Stomach (tissue), 9 donors: ENCODE data around the gene ADD2. TPM values are rescaled to one million over a fixed set of nuclear protein-coding genes. Genes with fewer than 3 reads are reported as not detected.

Experiments
- DNase-seq, 2 donors: peaks; one replicate each; pipeline versions ENCODE4 v3.0.0 to v3.0.0-alpha.2; 2013 to 2019
- H3K27ac ChIP-seq, 5 donors: fragments of 200-600 bp in 4 of 5; sonication (generic) in 4 of 5; one replicate each; pipeline ENCODE4 v1.5.1; 2013 to 2019; ENCODE audit warnings: mild to moderate bottlenecking in 1 of 5, moderate library complexity in 1 of 5
- H3K27me3 ChIP-seq, 3 donors: fragments of 200-600 bp; sonication (generic); one replicate each; pipeline ENCODE4 v1.5.1; 2017 to 2019; ENCODE audit warnings: mixed run types in 1 of 3
- H3K36me3 ChIP-seq, 4 donors: fragments of 200-600 bp; sonication (generic); 1 replicate in 3 of 4; 2 replicates in 1 of 4; pipeline ENCODE4 v1.5.1; 2016 to 2019
- H3K4me1 ChIP-seq, 4 donors: fragments of 200-600 bp; sonication (generic); one replicate each; pipeline ENCODE4 v1.5.1; 2016 to 2019
- H3K4me3 ChIP-seq, 4 donors: fragments of 200-600 bp; sonication (generic) in 3 of 4; one replicate each; pipeline ENCODE4 v1.5.1; 2016 to 2019; ENCODE audit warnings: mild to moderate bottlenecking in 1 of 4
- H3K9me3 ChIP-seq, 4 donors: fragments of 200-600 bp; sonication (generic); one replicate each; pipeline ENCODE4 v1.5.1; 2016 to 2019
- EP300 ChIP-seq: sonication (generic); formaldehyde crosslinking; IDR thresholded peaks from one replicate; pipeline ENCODE4 v1.6.1; 2017; ENCODE audit warnings: antibody characterized with exemption
- POLR2A ChIP-seq, 4 donors: fragments of 450-650 bp; IDR thresholded peaks; one replicate each; pipeline ENCODE4 v1.6.1; 2016; ENCODE audit warnings: antibody characterized with exemption in 4 of 4, control low read depth in 2 of 4, mild to moderate bottlenecking in 1 of 4, moderate library complexity in 1 of 4
- POLR2AphosphoS5 ChIP-seq, 3 donors: sonication (generic); formaldehyde crosslinking; IDR thresholded peaks; one replicate each; pipeline ENCODE4 v1.6.1; 2016; ENCODE audit warnings: antibody characterized with exemption in 3 of 3
- WGBS, 5 donors: extraction: QIAGEN DNeasy Blood & Tissue Kit in 3 of 5; methylation state at CpG; one replicate each; pipeline versions ENCODE4 v1.1.5 to v1.1.7; 2013 to 2018; 5-methylcytosine and 5-hydroxymethylcytosine counted together
- intact Hi-C: fragments of 100-400 bp; cut with DNase I; formaldehyde crosslinking; loops from one replicate; pipeline ENCODE4 v1.15.1; 2023; ENCODE audit warnings: low total_unique reads
- polyA plus RNA-seq, 3 donors: library from polyadenylated mRNA; stranded (reverse); fragments of 200-250 nt; gene quantifications; one replicate each; pipeline ENCODE4 v1.2.3, GENCODE V29; 2013
- total RNA-seq, 5 donors: library from RNA; depleted of rRNA; stranded (reverse); fragments of >200 nt; gene quantifications; one replicate each; pipeline versions ENCODE4 v1.1.0 to v1.2.3, GENCODE V29; 2014 to 2016
- TF ChIP-seq, protein P1 (sequence below), 7 experiments: fragments of 450-650 bp in 4 of 7; fragments of 200-600 bp in 3 of 7; sonication (generic) in 3 of 7; IDR thresholded peaks; one replicate each; pipeline ENCODE4 v1.5.1; 2016 to 2019; ENCODE audit warnings: antibody characterized with exemption in 7 of 7, control low read depth in 2 of 7, mild to moderate bottlenecking in 1 of 7
- donor health status: healthy with polysubstance abuse.
- donor health status: Bipolar disorder and iron deficiency.
- donor health status: healthy.

Gene ADD2
- total and polyA plus RNA-seq, 8 donors, result 0.12 to 5.5 (median 1.5) TPM; not detected in 2

DNA sequence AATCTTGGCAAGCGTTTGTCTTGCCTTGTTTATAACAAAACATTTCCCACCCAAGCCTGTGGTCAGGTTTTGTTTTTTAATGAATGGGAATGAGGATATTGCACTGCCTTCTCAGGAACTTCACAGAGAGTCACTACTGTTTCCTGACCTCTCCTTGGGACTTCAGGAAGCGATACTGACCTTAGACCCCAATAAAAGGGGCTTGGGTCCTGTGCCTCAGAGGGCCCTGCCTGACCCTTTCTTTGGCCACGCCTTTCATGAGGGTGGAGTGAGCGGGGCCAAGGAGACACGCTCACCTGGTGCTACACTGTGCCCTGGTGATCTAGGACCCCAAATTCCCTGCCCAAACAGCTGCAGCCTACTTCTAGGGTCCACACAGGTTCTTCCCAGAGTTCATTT lies 121.6 kb downstream of the ADD2 start:
- Histone ChIP-seq H3K27me3 (peaks cover 0 to 14% (median 0%) of the 10 kb centered on the region in 3 donors), H3K9me3 (no peaks in the 10 kb centered on the region), H3K36me3 (no peaks in the 10 kb centered on the region), H3K4me3 (no peak overlapping the region), H3K27ac (no peak overlapping the region), H3K4me1 (no peaks in the 10 kb centered on the region)
- no peak for DNase-seq
- TF ChIP-seq POLR2A (IDR thresholded peaks at IDR 0.05), result no peak
- TF ChIP-seq, protein P1, sequence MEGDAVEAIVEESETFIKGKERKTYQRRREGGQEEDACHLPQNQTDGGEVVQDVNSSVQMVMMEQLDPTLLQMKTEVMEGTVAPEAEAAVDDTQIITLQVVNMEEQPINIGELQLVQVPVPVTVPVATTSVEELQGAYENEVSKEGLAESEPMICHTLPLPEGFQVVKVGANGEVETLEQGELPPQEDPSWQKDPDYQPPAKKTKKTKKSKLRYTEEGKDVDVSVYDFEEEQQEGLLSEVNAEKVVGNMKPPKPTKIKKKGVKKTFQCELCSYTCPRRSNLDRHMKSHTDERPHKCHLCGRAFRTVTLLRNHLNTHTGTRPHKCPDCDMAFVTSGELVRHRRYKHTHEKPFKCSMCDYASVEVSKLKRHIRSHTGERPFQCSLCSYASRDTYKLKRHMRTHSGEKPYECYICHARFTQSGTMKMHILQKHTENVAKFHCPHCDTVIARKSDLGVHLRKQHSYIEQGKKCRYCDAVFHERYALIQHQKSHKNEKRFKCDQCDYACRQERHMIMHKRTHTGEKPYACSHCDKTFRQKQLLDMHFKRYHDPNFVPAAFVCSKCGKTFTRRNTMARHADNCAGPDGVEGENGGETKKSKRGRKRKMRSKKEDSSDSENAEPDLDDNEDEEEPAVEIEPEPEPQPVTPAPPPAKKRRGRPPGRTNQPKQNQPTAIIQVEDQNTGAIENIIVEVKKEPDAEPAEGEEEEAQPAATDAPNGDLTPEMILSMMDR (IDR thresholded peaks at IDR 0.05), result no peak
- TF ChIP-seq POLR2AphosphoS5 (IDR thresholded peaks at IDR 0.05), result no peak
- no peak for TF ChIP-seq EP300
- intact Hi-C loops, result loop anchor here (10.0 kb wide), 1 partner anchor 302 kb away; no protein-coding TSS in a partner anchor
- whole genome bisulfite sequencing, 5 donors, result 65 to 80% (median 67%) methylated on average over 5 of the region's 5 CpGs

DNA sequence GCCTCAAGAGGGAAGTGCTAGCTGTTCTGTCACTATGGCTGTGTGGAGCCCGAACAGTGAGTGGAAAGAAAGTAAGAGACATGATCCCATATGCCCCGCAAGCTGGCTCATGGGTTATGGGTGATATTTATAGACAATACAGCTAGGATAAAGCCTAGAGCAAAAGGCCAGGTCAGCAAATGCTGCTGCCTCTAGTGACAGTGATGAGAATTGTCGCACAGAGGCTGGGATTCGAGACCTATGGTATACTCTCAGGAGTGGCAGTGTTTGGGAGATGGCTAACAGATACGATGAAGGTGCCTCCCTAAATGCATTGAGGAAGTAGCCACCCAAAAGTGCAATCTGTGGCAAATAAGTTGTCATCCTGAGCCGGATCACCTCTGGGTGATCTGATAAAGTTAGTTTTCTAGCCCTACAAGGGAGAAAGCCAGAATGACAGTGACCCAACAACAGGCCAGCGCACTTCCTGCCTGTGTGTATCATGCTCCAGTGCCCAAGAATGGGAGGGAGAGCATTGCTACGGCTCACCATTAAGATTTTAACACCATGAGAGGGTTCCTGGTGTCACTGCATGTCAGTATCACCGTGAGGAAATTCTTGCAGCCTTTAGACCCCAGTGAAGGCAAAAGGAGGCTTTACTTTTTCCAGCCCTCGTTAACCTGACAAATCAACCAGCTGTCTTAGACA lies 122.1 kb downstream of the ADD2 start:
- no peaks in the 10 kb centered on the region for H3K36me3 ChIP-seq
- H3K9me3 ChIP-seq, result no peaks in the 10 kb centered on the region
- intact Hi-C loops, result loop anchor here (10.0 kb wide), 1 partner anchor 301 kb away; no protein-coding TSS in a partner anchor
- TF ChIP-seq EP300 (no peak), POLR2AphosphoS5 (IDR thresholded peaks at IDR 0.05) (no peak), POLR2A (IDR thresholded peaks at IDR 0.05) (no peak)
- 54 to 61% (median 57%) methylated on average over 10 of the region's 10 CpGs for WGBS, 5 donors
- no peak for DNase-seq
- H3K4me3 ChIP-seq, result no peak overlapping the region
- H3K27me3 ChIP-seq, result peaks cover 0 to 18% (median 0%) of the 10 kb centered on the region in 3 donors
- H3K4me1 ChIP-seq, result no peaks in the 10 kb centered on the region
- no peak overlapping the region for H3K27ac ChIP-seq

DNA sequence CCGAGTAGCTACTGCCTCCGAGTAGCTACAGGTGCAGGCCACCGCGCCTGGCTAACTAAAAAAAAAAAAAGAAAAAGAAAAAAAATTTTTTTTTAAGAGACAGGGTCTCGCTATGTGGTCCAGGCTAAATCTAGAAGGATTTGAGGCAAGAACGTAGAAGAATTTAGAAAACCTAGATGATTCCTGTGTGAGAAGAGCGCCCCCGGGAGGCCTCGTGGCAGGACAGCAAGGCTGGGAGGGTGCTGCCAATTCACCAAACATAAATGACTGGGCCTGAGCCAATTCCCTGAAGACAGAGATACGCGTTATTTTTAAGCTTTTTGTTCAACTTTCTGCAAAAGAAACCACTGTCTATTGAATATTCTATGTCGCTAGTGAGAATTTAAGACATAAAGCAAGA lies 124.3 kb downstream of the ADD2 start:
- Histone ChIP-seq H3K4me1 (no peaks in the 10 kb centered on the region), H3K4me3 (no peak overlapping the region), H3K9me3 (no peaks in the 10 kb centered on the region), H3K27ac (no peak overlapping the region), H3K36me3 (no peaks in the 10 kb centered on the region), H3K27me3 (peaks cover 0 to 22% (median 0%) of the 10 kb centered on the region in 3 donors)
- intact Hi-C loops, result loop anchor here (10.0 kb wide), 1 partner anchor 299 kb away; no protein-coding TSS in a partner anchor
- no peak for DNase-seq
- TF ChIP-seq EP300, result no peak
- TF ChIP-seq POLR2AphosphoS5 (IDR thresholded peaks at IDR 0.05), result no peak
- TF ChIP-seq, protein P1 (IDR thresholded peaks at IDR 0.05), result peak in 3 of 7 experiments; percentile 14 to 15 (median 15)
- 57 to 68% (median 59%) methylated on average over 12 of the region's 12 CpGs for WGBS, 5 donors

DNA sequence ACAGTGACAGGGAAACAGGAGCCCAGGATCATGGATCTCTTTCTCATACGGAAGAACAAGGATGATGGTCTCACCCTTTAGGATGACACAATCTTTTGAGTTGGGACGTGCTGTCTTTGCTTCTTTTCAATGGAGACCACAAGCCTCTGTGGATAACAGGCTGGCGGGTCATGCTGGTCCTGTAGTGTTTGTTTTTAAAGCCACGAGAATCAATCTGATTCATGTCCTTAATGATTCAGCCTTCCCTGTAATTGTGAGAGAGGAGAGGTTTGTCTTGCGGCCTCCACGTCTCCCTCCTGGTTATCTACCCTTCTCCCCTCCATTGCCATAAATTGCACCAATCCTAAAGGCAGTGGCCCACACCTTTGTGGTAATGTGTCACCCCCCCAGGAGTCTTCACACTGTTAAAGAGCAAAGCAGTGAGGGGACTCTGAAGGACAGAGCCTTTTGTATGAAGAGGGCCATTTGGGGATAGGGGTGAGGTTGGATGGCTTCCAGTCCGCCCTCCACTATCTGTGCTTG lies 126.7 kb downstream of the ADD2 start:
- 57 to 66% (median 65%) methylated on average over 6 to 7 of the region's 7 CpGs for WGBS, 5 donors
- no peak overlapping the region for H3K4me3 ChIP-seq
- H3K27ac ChIP-seq, result no peak overlapping the region
- no peak for DNase-seq
- H3K4me1 ChIP-seq, result no peaks in the 10 kb centered on the region
- intact Hi-C loops, result loop anchor here (10.0 kb wide), 1 partner anchor 297 kb away; no protein-coding TSS in a partner anchor
- H3K27me3 ChIP-seq, result peaks cover 0 to 22% (median 0%) of the 10 kb centered on the region in 3 donors
- H3K36me3 ChIP-seq, result no peaks in the 10 kb centered on the region
- no peak for TF ChIP-seq POLR2A (IDR thresholded peaks at IDR 0.05)
- no peak for TF ChIP-seq EP300
- no peak for TF ChIP-seq POLR2AphosphoS5 (IDR thresholded peaks at IDR 0.05)
- TF ChIP-seq, protein P1 (IDR thresholded peaks at IDR 0.05), result no peak
- H3K9me3 ChIP-seq, result no peaks in the 10 kb centered on the region
